T-helper 9 cell (primary cell): Measurements from ENCODE around the gene SND1.

Experiments used
- DNase-seq: peaks from one replicate; pipeline ENCODE4 v3.0.0-alpha.2; 2020
- total RNA-seq, 2 donors: gene quantifications; one replicate each; lab custom pipeline; 2026; lab: John Stamatoyannopoulos, UW

Gene SND1
- total RNA-seq = 159 to 205 reads per million in 2 donors

DNA sequence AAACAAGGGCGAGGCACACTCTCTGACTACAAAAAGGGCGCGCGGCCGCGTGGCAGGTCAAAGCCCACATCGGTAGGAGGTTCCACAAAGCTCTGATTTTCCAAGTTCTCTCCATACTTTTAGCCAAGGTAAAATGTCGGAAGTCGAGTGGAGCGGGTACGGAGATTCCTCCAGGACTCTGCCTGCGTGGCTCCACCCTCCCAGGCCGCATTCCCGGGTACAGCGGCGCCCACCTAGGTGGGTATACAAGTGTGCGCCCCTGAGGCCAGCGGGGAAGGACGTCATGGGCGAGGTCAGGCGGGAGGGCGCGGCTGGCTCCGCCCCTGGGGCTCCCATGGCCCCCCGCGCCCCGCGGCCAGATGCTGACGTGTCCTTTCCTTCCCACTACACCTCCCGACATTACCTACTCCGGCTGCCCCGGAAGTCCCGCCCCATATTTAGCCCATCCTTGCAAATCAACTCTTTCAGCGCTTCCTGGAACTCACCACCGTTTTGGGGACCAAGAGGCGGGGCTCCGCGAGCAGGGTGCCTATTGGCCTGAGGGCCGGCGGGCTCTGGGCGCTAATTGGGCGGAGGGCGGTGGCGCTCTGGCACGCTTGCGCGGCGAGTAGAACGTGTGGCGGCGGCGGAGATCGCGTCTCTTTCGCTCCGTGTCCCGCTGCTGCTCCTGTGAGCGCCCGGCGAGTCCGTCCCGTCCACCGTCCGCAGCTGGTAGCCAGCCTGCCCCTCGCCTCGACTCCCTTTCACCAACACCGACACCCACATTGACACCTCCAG lies at the start of gene SND1:
Gene SND1 (plus strand): TSS at position 639 of the 777 bp plus-strand sequence. CDS start 180 bp downstream, outside the sequence.
- DNase-seq = peak; percentile 96

DNA sequence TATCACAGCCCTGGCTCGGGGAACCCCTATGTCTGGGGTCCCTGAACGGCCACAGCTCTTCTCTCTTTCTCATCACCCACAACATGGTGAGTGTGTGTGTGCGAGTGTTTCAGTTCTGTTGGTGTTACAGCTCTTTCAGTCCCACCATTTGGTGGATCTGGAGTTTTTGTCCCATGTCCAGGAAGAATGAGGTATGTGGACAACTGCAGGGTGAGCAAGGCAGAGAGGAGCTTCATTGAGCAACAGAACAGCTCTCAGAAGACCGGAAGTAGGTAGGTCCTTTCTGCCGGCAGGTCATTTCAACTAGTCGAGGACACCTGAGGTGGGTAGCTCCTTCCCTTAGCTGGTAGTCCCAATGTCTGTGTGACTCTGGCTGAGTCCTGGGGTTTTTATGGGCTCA lies 43.5 kb upstream of the SND1 start:
- DNase-seq = no peak

DNA sequence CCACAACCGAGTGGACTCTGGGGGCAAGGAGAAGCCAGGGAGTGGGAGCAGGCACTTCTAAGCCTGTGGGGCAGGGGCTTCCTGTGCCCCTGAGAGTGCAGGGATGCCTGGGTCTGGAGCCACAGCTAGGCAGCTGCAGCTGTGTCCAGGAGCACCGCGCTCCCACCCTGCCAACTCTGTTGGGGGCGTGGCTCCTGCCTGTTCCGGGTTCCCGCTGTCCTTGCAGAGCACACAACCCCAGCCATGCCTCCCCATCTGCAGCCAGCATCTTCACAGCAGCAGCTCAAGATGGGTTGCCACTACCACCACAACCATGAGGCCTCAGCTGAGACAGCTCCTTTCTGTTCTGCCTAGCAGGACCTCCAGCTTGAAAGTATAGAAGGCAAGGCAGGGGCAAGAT lies 42.7 kb upstream of the SND1 start:
- no peak for DNase-seq

DNA sequence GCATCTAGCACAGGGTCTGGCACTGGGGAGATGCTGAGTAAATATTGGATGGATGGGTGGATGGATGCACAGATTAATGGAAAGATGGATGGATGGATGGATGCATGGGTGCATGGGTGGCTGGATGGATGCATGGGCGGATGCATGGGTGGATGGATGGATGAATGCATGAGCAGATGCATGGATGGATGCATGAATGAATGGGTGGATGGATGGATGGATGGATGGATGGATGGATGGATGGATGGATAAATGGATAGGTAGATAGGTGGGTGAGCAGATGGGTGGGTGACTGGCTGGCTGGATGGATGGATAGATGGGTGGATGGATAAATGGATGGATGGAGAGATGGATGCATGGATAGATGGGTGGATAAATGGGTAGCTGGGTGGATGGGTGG lies 39.7 kb upstream of the SND1 start:
- no peak for DNase-seq

DNA sequence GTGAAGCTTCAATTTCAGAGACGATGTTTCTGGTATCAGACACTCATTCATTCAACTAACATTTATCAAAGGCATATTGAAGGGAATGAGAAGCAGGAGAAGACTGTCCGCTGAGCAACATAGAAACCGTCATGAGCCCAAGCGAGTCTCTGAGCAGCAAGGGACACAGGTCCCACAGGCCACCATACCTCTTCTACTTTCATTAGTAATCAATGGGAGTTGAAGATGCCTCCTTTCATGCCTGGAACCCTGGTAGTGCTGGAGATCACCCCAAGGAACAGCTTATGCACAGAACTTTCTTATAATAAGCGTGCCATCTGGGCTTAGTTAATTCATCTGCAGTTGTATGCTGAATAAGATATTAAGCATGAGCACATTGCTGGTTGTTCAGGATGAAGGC lies 35.3 kb upstream of the SND1 start:
- no peak for DNase-seq

DNA sequence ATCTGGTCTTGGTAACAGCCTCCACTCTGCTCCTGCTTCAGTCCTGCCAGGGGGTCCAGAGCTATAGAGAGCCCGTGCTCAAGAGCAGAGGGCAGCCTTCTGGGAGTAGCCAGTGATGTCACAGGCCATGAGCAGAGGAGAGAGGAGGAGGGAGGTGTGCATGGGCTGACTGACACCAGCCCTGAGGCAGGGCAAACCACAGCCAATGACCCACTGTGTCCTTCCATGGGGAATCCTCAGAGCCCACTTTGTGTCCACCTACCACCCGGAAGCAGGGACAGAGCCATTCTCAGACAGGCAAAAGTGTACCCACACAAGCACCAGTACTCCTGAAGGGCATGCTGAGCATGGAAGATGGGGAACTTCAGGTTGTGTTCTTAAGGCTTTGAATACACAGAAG lies 34.0 kb upstream of the SND1 start, which contains the start of gene PAX4:
Gene PAX4 (minus strand): TSS at position 101 of the 400 bp plus-strand sequence. CDS start 2,214 bp downstream, outside the sequence.
- no peak for DNase-seq

DNA sequence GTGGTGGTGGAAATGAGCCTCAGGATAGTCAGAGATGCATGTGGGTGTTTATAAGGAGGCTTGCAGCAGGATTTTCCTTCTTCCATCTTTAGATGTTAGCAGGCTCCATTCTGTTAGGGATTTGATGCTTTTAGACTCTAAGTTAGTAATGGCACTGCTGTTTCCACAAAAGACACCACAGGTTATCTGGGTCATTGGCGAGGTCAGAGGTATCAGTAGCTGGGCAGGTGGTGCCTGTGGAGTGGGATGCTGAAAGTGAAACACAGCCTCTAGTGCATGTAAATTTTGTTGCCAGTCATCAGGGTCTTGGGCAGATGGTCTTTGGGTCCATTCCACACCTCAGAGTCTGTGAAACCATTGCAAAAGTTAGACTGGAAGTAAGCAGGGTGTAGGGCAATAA lies 33.2 kb upstream of the SND1 start:
- no peak for DNase-seq

DNA sequence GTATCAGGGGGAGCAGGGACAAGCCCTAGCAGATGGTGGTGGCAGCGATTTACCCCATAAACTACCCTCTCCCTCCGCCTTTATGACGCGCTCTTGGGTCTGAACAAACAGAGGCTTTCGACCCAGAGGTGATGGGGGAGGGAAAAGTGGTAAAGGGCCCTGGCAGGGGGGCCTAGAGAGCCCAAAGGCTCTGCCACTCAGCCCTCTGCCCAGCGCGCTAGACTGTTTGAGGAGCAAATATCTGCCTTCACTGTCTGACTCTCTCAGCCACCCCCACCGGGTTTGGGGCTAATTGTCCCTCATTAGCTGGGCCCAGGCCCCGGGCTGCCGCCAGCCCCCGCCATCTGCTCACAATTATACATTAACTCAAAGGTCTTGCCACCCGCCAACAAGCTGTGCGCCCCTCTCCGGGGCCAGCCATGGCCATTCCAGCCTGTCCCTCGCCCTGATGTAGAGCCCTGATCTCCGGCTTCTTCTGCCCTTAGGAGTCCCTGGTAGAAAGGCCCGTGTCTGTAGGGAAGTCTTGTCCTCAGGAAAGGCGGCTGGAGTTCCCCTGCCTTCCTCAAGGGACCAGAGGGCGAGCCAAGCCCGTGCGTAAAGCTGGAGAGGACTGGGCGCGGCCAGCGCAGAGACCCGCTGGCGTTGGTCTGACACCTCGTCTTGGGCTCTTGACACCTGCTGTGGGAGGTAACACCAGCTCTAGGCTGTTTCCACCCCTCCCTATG lies 32.2 kb upstream of the SND1 start:
- no peak for DNase-seq

DNA sequence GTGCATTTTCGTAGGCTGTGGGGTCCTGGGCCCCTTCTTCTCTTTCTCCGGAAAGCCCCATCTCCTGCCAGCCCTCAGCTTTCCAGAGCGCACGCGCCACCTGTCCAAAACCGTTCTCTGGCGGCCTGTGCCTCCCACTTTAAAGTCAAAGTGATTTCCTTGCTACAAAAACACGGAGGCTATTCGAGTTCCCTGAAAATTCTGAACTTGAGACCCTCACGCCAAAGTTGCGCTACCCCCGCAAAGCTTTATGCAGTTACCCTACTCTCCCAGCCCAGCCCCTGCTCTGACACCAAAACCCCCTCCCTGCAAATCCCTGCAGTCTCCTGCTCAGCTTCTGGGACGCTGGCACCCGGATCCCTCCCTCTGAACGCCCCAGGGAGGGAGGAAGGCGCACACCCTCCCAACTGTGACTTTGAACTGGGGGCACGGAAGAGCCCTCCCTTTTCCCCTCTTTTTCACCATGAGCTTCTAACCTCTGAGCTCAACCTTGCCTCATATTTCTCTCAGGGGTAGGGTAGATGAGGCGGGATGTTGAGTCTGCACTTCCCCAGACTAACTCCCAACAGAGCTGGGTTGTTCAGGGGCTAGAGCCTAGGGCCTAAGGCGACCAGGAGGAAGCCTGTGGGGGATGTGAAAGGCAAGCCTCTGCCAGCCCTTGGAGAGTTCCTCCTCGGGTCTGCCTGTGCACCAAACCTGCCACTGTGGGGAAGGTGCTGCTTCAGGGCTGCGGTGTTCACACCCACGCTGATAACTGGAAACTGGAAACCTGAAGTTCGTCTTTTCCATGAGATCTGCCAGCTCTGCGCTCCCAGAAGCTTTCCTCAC lies 31.4 kb upstream of the SND1 start:
- DNase-seq = no peak

DNA sequence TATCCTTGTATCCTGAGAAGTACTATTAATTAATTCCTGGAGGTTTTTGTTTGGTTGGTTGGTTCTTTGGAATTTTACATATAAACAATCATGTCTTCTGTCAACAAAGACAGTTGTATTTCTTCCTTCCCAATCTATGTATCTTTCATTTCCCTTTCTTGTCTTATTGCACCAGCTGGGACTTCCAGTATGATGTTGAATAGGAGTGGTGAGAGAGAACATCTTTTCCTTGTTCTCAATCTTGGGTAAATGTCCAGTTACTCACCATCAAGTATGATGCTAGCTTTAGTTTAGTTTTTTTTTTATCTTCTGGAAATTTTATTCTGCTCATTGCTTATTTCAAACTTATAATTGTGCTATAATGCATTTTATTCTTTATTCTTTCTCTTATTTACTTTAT lies 26.7 kb upstream of the SND1 start:
- no peak for DNase-seq

DNA sequence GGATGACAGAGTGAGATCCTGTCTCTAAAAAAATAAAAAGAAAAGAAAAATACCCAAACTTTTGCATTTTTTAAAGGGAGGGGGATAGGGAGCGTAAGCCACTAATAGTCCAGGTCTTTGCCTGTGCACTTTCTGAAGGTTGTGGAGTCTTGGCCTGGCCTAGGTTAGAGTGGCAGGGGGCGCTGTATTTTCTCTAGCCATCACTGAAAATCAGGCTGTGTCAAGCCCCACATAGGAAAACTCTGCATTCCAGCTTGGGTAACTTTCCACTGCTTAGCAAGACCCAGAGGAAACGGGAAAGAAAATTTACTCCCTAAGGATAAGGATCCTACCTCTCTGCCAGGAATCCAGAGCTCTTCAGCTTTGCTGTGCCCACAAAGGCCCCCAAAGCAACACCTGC lies 23.5 kb upstream of the SND1 start:
- DNase-seq = no peak

DNA sequence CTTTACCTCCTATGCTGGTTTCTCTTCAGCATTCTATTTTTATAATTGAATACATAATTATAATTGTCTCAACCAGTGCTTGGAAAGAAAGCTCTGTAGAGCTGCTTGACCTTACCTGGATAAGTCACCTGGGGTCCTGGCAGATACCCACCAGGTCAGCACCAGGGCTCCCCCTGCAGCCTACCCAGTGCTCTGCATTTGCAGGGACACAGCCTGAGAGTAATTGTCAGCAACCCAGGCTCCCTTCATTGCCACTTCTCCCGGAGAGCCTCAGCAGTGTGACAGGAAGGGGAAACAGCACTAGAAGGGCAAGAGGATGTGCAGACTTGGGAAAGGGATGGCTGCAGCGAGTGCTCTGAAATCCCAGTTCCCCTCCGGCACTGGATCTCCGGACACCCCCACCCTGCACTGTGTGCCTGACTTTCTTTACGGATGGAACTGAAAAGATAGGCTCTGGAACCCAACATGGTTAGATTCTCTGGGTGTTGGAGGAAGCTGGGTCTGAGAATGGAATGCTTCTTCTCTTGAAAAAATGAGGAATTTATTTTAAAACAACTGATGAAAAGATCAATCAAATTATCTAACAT lies 22.6 kb upstream of the SND1 start:
- no peak for DNase-seq

DNA sequence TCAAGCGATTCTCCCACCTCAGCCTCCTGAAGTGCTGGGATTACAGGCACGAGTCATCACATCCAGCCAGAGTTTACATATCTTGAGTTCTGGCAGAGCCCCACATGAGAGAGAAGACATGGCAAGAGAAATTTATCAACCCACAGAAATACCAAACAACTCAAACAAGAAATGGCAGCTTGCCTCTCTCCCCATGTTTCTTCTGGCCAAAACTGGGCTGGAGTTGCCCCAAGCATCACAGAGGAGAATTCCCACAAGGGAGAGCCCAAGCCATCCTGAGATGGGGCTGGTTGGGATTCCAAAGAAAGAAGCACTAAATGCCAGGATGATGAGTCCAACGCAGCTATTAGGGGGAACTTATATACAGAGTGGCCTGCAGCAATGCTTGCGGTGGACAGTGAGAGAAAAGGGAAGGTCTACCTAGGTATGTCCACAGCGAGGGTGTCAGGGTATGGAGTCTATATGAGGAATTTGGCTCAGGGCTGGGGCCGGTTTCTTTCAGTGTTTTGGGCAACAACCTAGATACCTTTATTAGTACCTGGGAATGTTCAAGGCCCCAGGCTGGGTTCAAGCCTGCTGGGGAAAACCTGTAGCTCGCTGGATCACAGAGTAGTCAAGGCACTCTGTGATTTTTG lies 19.6 kb upstream of the SND1 start:
- DNase-seq = no peak

DNA sequence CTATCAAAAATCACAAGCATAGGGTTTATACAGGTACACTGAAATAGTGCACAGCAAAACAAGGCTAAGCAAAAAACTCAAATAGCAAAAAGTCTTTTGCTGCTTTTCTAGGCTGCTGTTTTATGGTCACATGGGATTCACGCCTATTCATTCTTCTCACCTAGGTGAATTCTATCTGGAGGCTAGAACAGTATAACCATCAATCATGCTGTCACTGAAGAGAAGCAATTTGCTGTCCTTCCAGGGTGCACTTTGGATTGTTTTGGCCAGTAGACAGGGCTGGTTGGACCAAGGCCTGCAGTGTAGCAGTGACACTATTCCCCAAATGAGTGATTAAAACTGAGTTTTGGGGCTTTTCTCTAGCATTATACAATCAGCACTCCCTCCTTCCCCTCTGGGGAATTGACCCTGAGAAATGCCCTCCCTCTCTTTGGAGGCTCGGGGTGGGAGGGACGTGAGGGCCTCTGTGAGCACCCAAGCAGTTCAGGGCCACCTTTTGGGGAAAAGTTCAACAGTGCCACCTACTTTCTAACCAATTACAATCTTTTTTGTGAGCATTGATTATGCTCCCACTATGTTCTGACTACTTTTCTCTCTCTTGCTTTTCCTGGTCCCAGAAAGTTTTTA lies 16.2 kb upstream of the SND1 start:
- no peak for DNase-seq

DNA sequence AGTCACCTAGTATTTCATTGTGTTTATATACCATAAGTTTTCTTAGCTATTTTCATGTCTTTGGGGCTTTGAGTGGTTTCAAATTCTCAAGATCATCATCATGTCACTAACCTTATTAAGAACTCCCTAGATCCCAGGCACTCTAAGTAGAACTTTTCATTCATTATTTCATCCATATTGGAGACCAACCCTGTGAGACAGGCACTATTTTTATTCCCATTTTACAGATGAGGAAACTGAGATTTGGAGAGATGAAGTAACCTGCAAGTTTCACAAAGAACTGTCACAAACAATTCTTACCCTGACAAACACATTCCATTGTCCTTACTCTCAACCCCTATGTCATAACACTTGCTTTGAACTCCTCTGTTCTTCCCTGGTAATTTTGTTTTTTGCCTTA lies 13.8 kb upstream of the SND1 start:
- no peak for DNase-seq

DNA sequence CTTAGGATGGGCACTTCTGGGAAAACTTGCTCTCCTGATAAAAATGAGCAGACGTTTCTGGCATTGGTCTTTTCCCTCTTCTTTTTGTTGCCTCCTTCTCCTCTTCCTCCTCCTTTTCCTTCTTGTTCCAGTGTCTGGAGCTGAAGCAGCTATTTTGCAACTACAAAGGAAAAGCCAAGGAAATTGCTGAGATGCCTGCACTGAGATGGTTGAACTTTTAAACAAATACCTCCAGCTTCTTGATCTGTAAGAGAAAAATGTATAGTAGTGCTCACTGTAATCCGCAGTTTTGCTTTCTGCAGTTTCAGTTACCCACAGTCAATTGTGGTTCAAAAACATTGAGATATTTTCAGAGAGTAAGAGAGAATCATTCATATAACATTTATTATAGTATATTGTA lies 7.5 kb upstream of the SND1 start:
- DNase-seq = no peak

DNA sequence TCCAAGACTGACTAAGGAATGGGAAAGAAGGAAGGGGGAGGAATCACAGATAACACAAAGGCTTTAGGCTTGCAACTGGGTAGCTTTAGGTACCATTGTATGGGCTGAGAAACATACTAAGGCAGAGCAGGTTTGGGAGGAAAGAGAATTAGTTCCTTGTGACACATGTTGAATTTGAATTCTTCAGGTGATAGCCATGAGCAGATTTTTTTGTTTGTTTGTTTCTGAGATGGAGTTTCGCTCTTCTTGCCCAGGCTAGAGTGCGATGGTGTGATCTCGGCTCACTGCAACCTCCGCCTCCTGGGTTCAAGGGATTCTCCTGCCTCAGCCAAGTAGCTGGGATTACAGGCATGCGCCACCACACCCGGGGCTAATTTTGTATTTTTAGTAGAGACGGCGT lies 4.4 kb upstream of the SND1 start:
- no peak for DNase-seq

DNA sequence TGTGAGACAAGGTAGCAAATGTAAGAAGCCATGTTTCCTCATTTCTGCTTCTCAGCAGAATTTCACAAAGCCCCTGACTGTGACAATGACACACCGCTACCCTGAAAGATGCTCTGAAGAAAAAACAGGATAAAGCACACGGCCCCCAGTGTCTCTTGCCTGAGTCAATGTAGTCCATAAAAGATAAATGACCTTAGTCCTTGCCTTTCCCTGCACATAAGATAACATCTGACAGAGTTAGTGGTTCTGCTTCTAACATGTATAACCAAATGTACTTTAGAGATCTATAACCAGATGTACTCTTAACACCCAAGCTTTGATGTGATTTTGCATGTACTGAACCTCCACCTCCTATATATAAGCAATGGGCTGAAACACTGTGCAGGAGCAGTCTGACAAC lies 3.0 kb upstream of the SND1 start:
- no peak for DNase-seq

DNA sequence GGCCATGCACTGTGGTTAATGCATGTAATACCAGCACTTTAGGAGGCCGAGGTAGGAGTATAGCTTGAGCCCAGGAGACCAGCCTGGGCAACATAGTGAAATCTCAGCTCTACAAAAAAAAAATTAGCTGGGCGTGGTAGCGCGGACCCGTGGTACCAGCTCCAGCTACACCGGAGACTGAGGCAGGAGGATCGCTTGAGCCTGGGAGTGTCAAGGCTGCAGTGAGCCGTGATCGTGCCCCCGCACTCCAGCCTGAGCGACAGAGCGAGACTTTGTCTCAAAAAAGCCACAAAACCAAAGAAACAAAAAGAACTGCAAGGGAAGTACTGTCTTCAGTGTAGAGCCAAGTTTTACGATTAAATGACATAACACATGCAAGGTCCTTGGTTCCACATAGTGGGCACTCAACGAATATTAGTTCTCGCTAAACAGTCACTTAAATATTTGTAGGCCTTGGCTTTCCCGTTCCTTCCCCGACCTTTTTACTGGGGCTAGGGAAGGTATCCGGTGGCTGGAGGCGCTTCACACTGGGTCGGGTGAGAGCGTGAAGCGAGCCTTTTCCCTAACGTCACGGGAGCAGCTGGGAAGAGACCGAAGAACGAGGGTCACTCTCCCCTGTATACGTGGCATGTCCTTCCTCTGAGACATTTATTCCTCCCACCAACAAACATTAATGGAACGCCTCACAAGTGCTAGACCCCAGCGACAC lies 993 bp upstream of the SND1 start:
- no peak for DNase-seq

DNA sequence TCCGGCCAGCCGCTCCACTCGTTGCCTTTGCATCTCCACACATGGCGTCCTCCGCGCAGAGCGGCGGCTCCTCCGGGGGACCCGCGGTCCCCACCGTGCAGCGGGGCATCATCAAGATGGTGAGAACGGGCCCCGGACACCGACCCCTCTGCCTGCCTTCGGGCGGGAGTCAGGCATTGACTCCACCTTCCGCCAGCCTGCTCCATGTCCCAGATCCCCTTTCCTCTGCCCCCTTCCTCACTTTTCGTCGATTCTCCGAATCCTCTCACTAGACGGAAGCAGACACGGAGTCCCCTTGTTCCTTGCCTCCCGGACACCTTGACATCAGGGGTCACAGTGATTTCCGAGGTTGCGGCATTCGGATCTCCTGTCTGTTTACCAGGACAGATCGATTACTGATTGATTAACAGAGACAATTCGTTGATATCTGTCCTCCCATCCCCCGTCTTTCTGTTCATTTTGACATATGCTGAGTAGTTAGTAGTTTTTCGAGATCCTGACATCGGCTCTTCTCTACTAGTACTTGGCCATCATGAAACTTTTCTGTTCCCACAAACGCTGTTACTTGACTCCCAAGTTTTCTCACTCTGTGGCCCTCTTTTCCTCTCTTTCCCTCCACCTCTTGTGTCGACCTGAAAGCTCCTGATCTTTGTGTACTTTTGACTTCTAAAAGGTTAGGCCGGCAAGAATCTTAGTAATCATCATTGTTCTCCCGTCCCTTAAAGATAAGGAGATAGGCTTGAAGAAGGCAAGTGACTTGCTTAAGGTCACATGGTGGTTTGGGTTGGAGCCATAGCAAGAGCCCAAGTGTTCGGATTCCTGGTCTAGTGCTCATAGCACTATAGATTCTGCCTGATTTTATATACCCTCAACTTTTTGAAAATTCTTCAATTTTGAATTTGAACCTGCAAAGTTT lies 597 bp downstream of the SND1 start:
- DNase-seq = no peak
